ENCODE measurements around the gene PSTPIP2.
"Not testable (repeated sequence)": the region's sequence is repeated elsewhere in the genome, so short reads cannot be mapped to it uniquely, and the experiment has no call there.

The PSTPIP2 gene

DNA sequence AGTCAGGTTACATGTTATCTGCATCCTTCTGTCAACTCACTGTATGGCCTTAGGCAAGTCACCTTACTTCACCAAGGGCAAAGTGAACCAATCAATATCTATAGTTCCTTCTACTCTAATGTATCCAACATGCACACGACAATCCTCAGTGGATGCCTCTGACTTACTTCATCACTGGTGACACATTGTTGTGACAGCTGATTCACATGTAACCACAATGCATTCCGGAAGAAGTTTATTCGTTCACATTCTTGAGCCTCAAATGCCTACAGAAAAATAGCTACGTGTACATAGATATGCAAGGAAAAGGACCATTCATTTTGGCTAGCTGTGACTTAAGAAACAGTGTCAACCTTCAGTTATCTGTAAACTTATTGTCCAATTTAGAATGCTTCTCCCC lies 78.6 kb downstream of the PSTPIP2 start:
- H3K4me3 ChIP-seq (ENCODE audit: control insufficient read depth, low read depth, low read length), result no peak overlapping the region
- TF ChIP-seq, protein P1, sequence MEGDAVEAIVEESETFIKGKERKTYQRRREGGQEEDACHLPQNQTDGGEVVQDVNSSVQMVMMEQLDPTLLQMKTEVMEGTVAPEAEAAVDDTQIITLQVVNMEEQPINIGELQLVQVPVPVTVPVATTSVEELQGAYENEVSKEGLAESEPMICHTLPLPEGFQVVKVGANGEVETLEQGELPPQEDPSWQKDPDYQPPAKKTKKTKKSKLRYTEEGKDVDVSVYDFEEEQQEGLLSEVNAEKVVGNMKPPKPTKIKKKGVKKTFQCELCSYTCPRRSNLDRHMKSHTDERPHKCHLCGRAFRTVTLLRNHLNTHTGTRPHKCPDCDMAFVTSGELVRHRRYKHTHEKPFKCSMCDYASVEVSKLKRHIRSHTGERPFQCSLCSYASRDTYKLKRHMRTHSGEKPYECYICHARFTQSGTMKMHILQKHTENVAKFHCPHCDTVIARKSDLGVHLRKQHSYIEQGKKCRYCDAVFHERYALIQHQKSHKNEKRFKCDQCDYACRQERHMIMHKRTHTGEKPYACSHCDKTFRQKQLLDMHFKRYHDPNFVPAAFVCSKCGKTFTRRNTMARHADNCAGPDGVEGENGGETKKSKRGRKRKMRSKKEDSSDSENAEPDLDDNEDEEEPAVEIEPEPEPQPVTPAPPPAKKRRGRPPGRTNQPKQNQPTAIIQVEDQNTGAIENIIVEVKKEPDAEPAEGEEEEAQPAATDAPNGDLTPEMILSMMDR (IDR thresholded peaks at IDR 0.05; ENCODE audit: control insufficient read depth, insufficient read depth, low read depth, low read length, missing control alignments), result no peak
- DNase-seq (ENCODE audit: low read depth), result peak; percentile 61

DNA sequence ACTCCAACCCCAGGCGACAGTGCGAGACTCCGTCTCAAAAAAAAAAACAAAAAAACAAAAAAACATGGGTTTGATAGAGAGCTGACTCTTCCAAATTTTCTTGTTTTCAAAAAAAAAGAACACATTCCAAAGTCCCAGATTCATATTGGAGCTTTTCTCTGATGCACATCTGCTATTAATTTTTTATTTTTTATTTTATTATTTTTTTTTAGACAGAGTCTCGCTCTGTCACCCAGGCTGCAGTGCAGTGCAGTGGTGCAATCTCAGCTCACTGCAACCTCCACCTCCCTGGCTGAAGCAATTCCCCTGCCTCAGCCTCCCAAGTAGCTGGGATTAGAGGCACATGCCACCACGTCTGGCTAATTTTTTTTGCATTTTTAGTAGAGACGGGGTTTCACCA lies 79.5 kb downstream of the PSTPIP2 start:
- not testable (repeated sequence) for H3K4me3 ChIP-seq (ENCODE audit: control insufficient read depth, low read depth, low read length); DNase-seq (ENCODE audit: low read depth)

DNA sequence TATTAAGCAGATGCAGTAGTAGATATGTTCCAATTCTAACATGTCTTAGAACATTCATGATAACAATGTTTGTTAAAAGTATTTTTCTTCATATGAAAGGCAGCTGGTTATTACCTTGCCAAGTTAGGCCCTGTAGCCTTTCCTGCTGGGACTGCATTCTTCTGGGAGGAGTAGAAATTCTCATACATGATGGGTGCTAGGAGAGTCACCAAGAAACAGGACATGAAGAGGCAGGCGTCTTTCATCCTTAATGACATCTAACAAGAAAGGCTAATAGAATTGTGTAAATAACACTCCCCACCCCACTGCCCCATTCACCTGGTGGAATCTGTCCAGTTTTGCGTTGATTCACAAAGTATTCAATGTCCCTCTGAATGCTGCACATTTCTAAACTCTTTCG lies 80.3 kb downstream of the PSTPIP2 start:
- H3K4me3 ChIP-seq (ENCODE audit: control insufficient read depth, low read depth, low read length), result no peak overlapping the region
- no peak for DNase-seq (ENCODE audit: low read depth)
- TF ChIP-seq, protein P1 (IDR thresholded peaks at IDR 0.05; ENCODE audit: control insufficient read depth, insufficient read depth, low read depth, low read length, missing control alignments), result no peak

DNA sequence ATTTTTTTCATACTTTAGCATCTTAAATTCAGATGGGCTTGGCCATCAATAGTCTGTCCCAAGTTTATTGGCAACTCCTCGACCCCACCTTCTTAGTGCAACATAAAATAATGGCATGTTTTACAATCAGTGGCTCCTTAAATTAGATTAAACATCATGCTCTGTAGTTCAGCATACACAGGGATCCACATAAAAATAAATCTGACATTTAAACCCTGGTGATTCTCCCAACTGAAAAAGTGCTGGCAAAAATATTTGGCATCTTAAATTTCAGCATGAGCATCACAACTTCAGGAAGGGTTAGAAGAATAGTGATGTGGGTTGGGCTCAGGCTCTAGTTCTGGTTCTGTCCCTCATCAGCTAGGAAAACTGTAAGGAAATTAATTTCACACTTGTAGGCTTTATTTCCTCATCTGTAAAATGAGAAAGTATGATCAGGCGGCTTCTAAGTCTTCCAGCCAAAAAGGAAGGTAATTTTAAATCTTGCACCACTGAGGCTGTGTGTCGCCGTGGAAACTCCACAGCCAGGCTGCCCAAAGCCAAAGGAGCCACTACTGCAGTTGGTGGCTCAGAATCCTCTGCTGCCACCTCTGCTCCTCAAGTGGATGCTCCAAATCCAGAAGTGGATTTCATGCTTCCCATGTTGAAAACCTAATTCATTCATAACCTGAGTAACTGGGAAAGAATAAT lies 87.4 kb downstream of the PSTPIP2 start:
- TF ChIP-seq, protein P1 (IDR thresholded peaks at IDR 0.05; ENCODE audit: control insufficient read depth, insufficient read depth, low read depth, low read length, missing control alignments), result no peak
- no peak overlapping the region for H3K4me3 ChIP-seq (ENCODE audit: control insufficient read depth, low read depth, low read length)
- no peak for DNase-seq (ENCODE audit: low read depth)

GRCh38 chr18:45981821-45982220 lies 90.2 kb downstream of the PSTPIP2 start:
- no peak overlapping the region for H3K4me3 ChIP-seq (ENCODE audit: control insufficient read depth, low read depth, low read length)
- no peak for DNase-seq (ENCODE audit: low read depth)
- TF ChIP-seq, protein P1 (IDR thresholded peaks at IDR 0.05; ENCODE audit: control insufficient read depth, insufficient read depth, low read depth, low read length, missing control alignments), result no peak

DNA sequence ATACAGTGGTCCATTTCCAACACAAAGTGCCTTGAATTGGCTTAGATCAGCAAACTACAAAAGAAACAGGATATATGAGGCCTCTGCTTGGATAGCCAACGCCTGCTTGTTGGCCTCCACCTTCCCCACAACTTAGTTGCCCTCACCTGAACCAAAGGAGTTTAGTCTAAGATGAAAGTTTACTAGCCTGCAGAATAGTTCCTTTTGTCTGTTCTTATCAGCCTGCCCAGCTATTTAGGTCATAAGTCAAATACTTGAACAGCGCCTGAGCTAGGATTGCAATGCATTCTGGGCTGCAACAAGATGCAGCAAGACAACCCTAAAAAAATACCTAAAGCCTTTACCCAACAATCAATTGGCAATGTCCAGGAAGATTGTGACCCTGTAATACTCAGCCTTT lies 91.8 kb downstream of the PSTPIP2 start:
- TF ChIP-seq, protein P1 (IDR thresholded peaks at IDR 0.05; ENCODE audit: control insufficient read depth, insufficient read depth, low read depth, low read length, missing control alignments), result no peak

GRCh38 chr18:45978084-45978483 lies 94.0 kb downstream of the PSTPIP2 start:
- DNase-seq (ENCODE audit: low read depth), result no peak
- TF ChIP-seq, protein P1 (IDR thresholded peaks at IDR 0.05; ENCODE audit: control insufficient read depth, insufficient read depth, low read depth, low read length, missing control alignments), result no peak
- no peak overlapping the region for H3K4me3 ChIP-seq (ENCODE audit: control insufficient read depth, low read depth, low read length)

More for the DNA sequence above, 91.8 kb downstream of the PSTPIP2 start:
- no peak overlapping the region for H3K4me3 ChIP-seq (ENCODE audit: control insufficient read depth, low read depth, low read length)
- DNase-seq (ENCODE audit: low read depth), result no peak
